Activated CD4-positive, alpha-beta T cell treated with anti-CD3 and anti-CD28 coated beads for 36 hours (primary cell): ENCODE results near the gene DUSP22. TPM values are rescaled to one million over a fixed set of nuclear protein-coding genes. Genes with fewer than 3 reads are reported as not detected.

Experiments
- ATAC-seq: fragments of 200-7000 bp; cut with Tn5 transposase; one replicate; pipeline ENCODE4 v1.10.0; 2021; ENCODE audit warnings: mild to moderate bottlenecking, moderate library complexity
- CTCF ChIA-PET: fragments of 350-600 bp; sonication (Branson Sonifier 250); formaldehyde crosslinking; loops from one replicate; lab custom pipeline; 2021; ENCODE audit warnings: antibody characterized with exemption; lab: Charles Lee
- POLR2A ChIA-PET: fragments of 350-600 bp; sonication (Branson Sonifier 250); formaldehyde crosslinking; loops from one replicate; lab custom pipeline; 2021; ENCODE audit warnings: antibody characterized with exemption, inconsistent platforms; lab: Charles Lee
- DNase-seq: peaks from one replicate; pipeline ENCODE4 v3.0.0-alpha.2; 2020
- H3K27ac Mint-ChIP-seq: one replicate; pipeline ENCODE4 v1.8.0; 2021; ENCODE audit warnings: mixed read lengths
- H3K27me3 Mint-ChIP-seq: one replicate; pipeline ENCODE4 v1.8.0; 2021; ENCODE audit warnings: mixed read lengths
- H3K36me3 Mint-ChIP-seq: one replicate; pipeline ENCODE4 v1.8.0; 2021; ENCODE audit warnings: low read depth, mixed read lengths
- H3K4me1 Mint-ChIP-seq: one replicate; pipeline ENCODE4 v1.8.0; 2021; ENCODE audit warnings: mixed read lengths
- H3K4me3 Mint-ChIP-seq: one replicate; pipeline ENCODE4 v1.8.0; 2021; ENCODE audit warnings: mild to moderate bottlenecking, moderate library complexity, mixed read lengths
- H3K9me3 Mint-ChIP-seq: one replicate; pipeline ENCODE4 v1.8.0; 2021; ENCODE audit warnings: low read depth, mixed read lengths
- intact Hi-C, 2 experiments: fragments of 100-400 bp; cut with DNase I in 1 of 2; cut with micrococcal nuclease in 1 of 2; formaldehyde crosslinking; loops; one replicate each; pipeline versions ENCODE4 v1.14.2 to v1.15.1; 2022 to 2024; cut with DNase I, micrococcal nuclease
- total RNA-seq, 2 experiments: library from RNA; stranded (reverse); gene quantifications; one replicate each; pipeline ENCODE4 v1.2.3, GENCODE V29; 2021

DUSP22 gene
- total RNA-seq, 2 experiments from 2014 or later = 33.2 to 33.7 TPM

DNA sequence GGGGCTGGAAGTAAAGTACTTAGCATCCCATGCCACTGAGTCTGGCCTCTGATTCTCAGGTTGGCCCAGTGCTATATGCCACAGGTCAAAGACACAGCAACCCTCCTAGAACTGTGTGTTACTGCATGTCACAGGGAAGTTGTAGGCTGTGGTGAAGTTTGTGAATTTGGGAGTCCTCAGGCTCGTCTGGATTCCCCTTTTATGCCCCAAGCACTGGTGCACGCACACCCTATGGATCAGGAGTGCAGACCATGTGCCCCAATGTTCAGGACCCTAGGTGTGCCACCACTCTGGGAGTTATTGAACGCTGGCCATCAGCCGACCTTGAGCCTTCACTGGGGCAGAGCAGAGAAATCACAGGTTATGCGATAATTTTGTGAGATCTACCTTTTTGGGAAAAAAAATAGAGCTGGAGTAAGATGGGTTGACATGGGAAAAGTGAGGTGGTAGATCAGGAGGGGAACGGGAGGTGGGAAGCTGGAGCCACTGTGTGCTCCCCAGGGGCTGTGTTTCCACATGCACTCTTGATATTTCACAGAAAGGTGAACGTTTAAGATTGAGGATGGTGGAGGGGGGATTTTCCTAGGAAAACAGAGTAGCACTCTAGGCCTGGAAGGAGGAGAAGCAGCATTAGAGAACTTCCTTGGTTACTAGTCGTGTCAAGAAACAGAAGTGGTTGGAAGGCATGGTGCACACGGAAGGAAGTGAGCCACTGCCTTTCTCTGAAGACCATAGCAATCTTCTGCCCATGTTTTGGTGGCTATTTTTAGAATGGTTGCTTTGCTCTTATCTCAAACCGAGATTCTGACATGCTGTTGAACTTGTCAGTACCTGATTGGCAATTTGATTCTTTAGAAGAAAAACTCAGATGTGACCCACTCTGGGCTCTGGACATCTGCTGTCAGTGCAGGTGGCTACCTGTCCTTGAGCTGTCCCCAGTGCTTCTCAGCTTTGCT is 44.1 kb downstream of the DUSP22 start:
- Mint-ChIP-seq H3K4me3 (no peak overlapping the region), H3K4me1 (peaks cover 49% of the 10 kb centered on the region), H3K27ac (peak overlapping the region; percentile 17), H3K27me3 (no peaks in the 10 kb centered on the region), H3K9me3 (no peaks in the 10 kb centered on the region), H3K36me3 (peaks cover 8% of the 10 kb centered on the region)
- intact Hi-C loops = loop anchor here in 1 of 2 experiments (5.0 kb wide), 2 partner anchors 44 to 109 kb away; partner anchors contain the start of gene DUSP22
- peak; percentile 30 for ATAC-seq
- ChIA-PET POLR2A (no interaction called here), CTCF (no interaction called here)
- DNase-seq = no peak

DNA sequence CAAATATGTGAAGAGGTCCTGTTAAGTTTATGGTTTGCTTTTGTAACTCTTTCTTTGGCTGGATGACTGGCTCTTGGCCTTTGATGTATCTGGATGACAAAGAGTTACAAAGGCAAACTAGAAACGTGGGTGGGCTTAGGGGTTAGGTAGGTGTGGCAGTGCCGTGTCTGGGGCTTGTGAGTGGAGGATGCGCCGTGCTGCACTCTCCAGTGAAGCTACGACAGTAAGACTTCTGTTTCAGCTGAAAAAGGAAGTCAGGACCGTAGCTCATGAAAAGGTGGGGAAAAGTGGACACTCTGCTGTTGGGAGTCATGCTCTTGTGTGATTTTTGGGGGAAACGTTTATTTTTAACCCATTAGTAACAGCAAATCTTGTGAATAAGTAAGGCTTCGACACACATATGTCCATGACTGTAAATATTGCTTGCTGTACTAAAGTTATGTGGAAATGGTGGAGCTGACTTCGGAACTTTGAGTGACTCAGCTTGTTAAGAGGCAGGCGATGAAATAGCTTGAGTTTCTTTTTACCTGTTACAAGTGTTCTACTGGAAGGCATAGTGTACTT is 45.6 kb downstream of the DUSP22 start:
- Mint-ChIP-seq H3K27me3 (no peaks in the 10 kb centered on the region), H3K4me1 (peaks cover 53% of the 10 kb centered on the region), H3K9me3 (no peaks in the 10 kb centered on the region), H3K27ac (peak overlapping the region; percentile 56), H3K4me3 (peak overlapping the region; percentile 17), H3K36me3 (peaks cover 9% of the 10 kb centered on the region)
- CTCF ChIA-PET = interaction anchor here (0.5 to 2.0 kb wide), 7 partner anchors 9 to 169 kb away, joined by 3 to 6 read pairs (median 4); partner anchors contain the start of gene IRF4
- ATAC-seq = peak; percentile 69
- intact Hi-C loops = loop anchor here in 1 of 2 experiments (2.0 to 5.0 kb wide), 3 partner anchors 46 to 149 kb away; partner anchors contain the start of gene DUSP22
- POLR2A ChIA-PET = no interaction called here
- peak; percentile 61 for DNase-seq

DNA sequence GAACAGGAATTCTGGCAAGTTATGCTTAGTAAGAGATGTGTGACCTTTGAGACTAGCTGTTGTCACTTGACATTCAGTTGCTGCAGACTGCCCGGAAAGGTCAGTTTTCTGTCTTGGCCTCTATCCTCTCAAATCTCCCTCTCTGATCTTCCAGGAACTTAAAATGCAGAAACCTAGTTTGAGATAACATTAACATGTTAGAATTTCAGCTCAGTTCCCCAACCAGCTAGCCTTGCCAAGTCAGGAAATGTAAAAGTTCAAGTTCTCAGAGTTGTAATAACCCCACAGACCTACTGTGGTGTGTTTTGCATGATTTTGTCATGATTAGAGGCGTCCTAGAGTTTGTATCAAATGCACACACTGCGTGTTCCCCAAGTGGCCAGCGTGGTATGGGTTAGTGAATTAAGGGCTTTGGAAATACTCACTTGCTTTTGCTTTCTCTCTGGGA is 46.6 kb downstream of the DUSP22 start:
- ChIA-PET CTCF (interaction anchor here (1.4 to 2.0 kb wide), 5 partner anchors 10 to 169 kb away, joined by 4 to 6 read pairs (median 5); no protein-coding TSS in a partner anchor), POLR2A (no interaction called here)
- intact Hi-C loops = loop anchor here (1.0 to 5.0 kb wide), 5 partner anchors 47 to 150 kb away; partner anchors contain the start of gene DUSP22 (in 2 of the 2)
- DNase-seq = peak; percentile 42
- ATAC-seq = peak; percentile 45
- Mint-ChIP-seq H3K27ac (peak overlapping the region; percentile 33), H3K9me3 (no peaks in the 10 kb centered on the region), H3K4me3 (no peak overlapping the region), H3K27me3 (no peaks in the 10 kb centered on the region), H3K4me1 (peaks cover 53% of the 10 kb centered on the region), H3K36me3 (peaks cover 9% of the 10 kb centered on the region)

DNA sequence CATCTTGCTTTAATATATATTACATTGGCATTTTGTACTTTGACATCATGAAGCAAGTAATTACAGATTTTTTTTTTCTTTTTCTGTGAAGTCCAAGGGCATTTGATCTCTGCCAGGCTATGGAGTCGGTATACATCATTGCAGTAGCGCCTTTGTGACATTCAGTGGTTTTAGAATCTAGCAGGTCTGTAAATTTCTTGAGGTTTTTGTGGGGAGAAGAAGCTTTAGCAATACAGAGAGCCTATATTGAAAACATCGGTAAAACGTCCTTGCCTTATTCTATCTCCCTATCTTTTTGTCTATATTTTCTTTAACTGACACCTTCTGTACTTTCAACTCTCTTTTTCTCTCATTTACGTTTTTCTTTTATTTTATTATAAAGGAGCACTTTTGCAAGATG is 47.2 kb downstream of the DUSP22 start:
- Mint-ChIP-seq H3K4me1 (peaks cover 53% of the 10 kb centered on the region), H3K4me3 (no peak overlapping the region), H3K27me3 (no peaks in the 10 kb centered on the region), H3K9me3 (no peaks in the 10 kb centered on the region), H3K27ac (no peak overlapping the region), H3K36me3 (peaks cover 9% of the 10 kb centered on the region)
- intact Hi-C loops = loop anchor here (1.0 to 5.0 kb wide), 5 partner anchors 47 to 151 kb away; partner anchors contain the start of gene DUSP22 (in 2 of the 2)
- DNase-seq = no peak
- ATAC-seq = peak; percentile 67
- ChIA-PET CTCF (interaction anchor here (0.8 to 2.0 kb wide), 4 partner anchors 38 to 170 kb away, joined by 3 to 6 read pairs (median 4); no protein-coding TSS in a partner anchor), POLR2A (no interaction called here)

DNA sequence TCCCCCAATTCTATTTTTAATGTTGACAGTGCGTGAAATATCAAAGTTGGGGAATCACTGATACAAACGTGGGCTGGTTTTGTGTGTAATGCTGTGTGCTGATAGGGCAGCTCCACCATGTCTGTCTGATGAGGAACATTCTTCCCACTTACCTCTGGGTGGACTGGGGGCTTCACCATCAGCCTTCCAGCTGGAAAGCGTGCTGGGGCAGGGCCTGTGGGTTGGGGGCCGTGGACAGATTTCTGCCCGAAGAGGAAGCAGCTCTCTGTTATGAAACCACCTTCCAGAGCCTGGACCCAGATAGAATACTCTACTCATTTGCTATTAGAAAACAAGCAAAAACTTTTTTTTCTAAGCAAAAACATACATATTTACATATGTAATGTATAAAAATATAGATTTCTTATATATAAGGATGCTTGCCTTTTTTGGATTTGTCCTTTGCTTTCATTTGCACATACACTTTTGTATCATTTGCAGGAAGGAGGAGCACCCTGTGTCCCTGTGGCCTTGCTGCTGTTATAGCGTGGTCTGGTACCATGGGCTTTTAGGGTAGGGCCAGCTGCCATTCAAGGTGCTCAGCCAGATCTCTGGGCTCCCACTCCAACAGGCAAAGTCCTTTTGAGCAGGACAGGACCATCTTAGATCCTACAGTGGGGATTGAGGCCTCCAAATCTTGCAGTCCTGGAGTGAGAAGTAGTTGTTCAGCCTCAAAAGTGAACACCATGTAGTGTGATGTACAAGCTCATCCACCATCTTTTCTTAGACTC is 48.1 kb downstream of the DUSP22 start:
- Mint-ChIP-seq H3K27me3 (no peaks in the 10 kb centered on the region), H3K4me3 (no peak overlapping the region), H3K27ac (no peak overlapping the region), H3K9me3 (no peaks in the 10 kb centered on the region), H3K36me3 (peaks cover 9% of the 10 kb centered on the region), H3K4me1 (peaks cover 53% of the 10 kb centered on the region)
- ATAC-seq = no peak
- POLR2A ChIA-PET = no interaction called here
- intact Hi-C loops = no loop called here
- no peak for DNase-seq
- CTCF ChIA-PET = interaction anchor here (0.8 to 0.9 kb wide), 3 partner anchors 9 to 119 kb away, joined by 3 to 4 read pairs (median 3); no protein-coding TSS in a partner anchor

DNA sequence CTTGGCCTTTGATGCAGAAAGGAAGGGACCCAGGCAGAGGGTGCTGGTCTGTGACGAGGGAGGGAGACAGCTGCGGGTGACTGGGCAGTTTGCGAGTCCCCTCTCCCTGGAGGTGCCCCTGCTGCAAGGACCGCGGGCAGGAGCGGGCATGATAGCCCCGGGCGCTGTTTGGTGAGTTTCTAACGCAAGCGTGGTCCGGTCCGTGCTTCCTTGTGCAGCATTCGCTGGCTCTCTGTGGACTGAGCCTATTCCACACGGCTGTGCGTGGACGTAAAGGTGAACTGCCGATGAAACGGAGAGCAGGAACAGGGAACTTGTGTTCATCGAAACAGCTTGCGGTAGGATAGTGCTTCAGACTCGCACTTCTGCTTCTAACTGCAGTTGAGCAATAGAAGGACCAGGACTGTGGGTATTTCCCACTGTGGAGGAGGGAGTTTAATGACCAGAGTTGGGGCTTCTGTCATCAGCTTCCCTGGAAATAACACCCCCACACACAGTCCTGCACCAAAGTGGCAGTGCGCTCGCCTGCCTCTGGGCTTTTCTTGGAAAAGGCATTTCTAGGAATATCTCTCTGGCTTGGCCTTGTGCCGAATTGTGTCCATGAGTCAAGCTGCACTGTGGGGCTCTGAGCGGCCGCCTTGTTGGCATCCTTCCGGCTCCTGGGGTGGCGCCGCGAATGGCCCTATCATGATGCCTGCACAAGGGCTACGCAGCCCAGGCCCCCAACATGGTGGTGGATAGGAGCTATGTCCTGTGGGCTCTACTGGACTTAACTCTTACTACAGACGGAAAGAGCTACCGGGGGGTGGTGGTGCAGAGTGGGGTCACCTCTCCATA is 48.9 kb downstream of the DUSP22 start:
- Mint-ChIP-seq H3K4me3 (no peak overlapping the region), H3K4me1 (peaks cover 48% of the 10 kb centered on the region), H3K27ac (no peak overlapping the region), H3K9me3 (no peaks in the 10 kb centered on the region), H3K27me3 (no peaks in the 10 kb centered on the region), H3K36me3 (peaks cover 9% of the 10 kb centered on the region)
- ChIA-PET CTCF (interaction anchor here (0.9 kb wide), 2 partner anchors 9 to 19 kb away, joined by 3 to 4 read pairs; no protein-coding TSS in a partner anchor), POLR2A (no interaction called here)
- no peak for DNase-seq
- intact Hi-C loops = no loop called here
- ATAC-seq = no peak

DNA sequence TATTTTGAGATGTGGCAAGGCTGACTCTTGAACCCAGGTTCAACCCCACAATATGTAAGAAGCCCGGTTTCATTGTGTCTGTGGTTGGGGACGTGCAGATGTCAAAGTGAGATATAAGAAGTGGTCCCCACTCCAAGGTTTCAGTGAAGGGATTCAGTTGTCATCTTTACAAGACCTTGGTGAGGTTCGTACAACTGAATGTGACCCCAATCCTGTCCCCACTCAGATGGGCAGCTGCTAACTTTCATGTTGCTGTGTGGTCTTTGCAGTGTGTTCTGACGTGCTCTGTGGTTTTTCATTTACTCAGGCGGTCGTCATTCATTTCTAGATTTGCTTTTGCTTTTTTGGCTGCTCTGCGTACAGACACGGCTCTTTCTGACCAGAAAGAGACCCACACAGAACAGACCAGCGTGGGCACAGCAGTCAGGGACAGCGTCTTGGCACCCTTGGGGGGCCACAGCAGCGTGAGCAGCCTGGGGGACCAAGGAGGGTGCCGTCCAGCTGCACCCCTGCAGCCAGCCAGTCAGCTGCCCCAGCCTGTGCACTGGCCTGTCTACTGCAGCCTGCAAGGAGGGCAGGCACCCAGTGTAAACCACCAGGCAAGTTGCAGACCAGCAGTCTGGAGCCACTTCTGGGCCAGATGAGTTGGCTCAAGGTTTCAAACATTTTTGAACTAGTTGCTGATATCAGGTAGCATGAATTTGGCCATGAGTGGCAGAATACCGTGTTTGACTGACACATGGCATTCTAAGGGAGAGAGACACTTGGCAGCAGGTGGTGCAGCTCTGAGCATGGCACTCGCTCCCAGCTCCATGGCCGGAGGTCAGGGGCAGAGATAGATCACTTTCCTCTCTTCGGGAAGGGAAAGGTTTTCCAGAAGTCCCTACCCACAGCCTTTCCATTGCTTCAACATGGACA is 49.9 kb downstream of the DUSP22 start:
- Mint-ChIP-seq H3K4me1 (peaks cover 38% of the 10 kb centered on the region), H3K36me3 (peaks cover 12% of the 10 kb centered on the region), H3K4me3 (no peak overlapping the region), H3K9me3 (no peaks in the 10 kb centered on the region), H3K27ac (no peak overlapping the region), H3K27me3 (no peaks in the 10 kb centered on the region)
- CTCF ChIA-PET = interaction anchor here (0.6 kb wide), 1 partner anchor 251 kb away, joined by 3 read pairs; no protein-coding TSS in a partner anchor
- POLR2A ChIA-PET = no interaction called here
- intact Hi-C loops = no loop called here
- DNase-seq (no peak), ATAC-seq (no peak)

DNA sequence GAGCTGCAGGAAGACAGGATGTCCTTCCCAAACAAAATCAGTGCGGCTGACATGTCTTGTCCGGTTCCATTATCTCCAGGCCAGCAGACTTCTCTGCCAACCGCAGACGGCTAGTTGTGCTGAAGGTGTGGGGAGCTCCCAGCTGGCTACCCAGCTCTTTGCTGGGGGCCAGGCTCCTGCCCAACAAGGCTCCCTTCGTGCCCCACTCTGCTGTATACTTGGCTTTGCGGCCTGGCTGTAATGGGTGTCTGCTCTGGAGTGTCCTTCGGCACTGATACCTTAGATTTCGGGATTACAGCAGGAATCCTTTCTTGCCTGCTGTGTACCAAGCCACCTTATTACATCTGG is 50.5 kb downstream of the DUSP22 start:
- ATAC-seq (no peak), DNase-seq (no peak)
- Mint-ChIP-seq H3K9me3 (no peaks in the 10 kb centered on the region), H3K4me1 (peaks cover 32% of the 10 kb centered on the region), H3K27ac (no peak overlapping the region), H3K27me3 (no peaks in the 10 kb centered on the region), H3K4me3 (no peak overlapping the region), H3K36me3 (peaks cover 15% of the 10 kb centered on the region)
- intact Hi-C loops = no loop called here
- POLR2A ChIA-PET = no interaction called here
- CTCF ChIA-PET = interaction anchor here (0.6 kb wide), 1 partner anchor 250 kb away, joined by 3 read pairs; no protein-coding TSS in a partner anchor

DNA sequence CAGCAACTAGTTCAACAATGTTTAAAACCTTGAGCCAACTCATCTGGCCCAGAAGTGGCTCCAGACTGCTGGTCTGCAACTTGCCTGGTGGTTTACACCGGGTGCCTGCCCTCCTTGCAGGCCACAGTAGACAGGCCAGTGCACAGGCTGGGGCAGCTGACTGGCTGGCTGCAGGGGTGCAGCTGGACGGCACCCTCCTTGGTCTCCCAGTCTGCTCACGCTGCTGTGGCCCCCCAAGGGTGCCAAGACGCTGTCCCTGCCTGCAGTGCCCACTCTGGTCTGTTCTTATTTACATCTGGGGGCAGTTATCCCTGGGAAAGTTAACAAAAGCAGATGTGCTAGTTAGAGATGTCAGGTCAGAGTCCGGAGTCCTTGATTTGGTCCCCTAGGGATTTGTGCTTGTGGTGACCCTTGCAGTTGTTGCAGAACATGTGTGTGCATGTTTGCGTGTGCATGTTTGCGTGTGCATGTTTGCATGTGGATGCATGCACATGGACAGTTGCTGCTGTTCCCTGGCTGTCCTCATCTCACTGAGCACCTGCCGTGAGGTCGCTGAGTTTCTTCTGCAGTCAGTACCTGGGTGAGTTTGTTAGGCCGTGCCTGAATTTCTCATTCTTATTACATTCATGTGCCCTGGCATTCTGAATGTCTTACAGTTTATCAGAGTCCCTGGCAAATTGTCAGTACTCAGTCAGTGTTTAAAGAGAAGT is 51.1 kb downstream of the DUSP22 start:
- Mint-ChIP-seq H3K27ac (no peak overlapping the region), H3K36me3 (peaks cover 12% of the 10 kb centered on the region), H3K27me3 (no peaks in the 10 kb centered on the region), H3K9me3 (no peaks in the 10 kb centered on the region), H3K4me1 (peaks cover 27% of the 10 kb centered on the region), H3K4me3 (no peak overlapping the region)
- CTCF ChIA-PET = no interaction called here
- ATAC-seq (no peak), DNase-seq (no peak)
- POLR2A ChIA-PET = no interaction called here
- intact Hi-C loops = no loop called here
